Body of pancreas (tissue), 4 donors: Measurements from ENCODE around the gene LDLRAD3.

Source experiments
- CTCF ChIP-seq, 7 experiments: fragments of 450-650 bp in 4 of 7; fragments of 200-600 bp in 3 of 7; sonication (generic) in 3 of 7; IDR thresholded peaks; one replicate each; pipeline ENCODE4 v1.5.1; 2016 to 2019; ENCODE audit warnings: antibody characterized with exemption in 7 of 7
- POLR2A ChIP-seq, 3 donors: fragments of 450-650 bp; IDR thresholded peaks; one replicate each; pipeline ENCODE4 v1.6.1; 2016; ENCODE audit warnings: antibody characterized with exemption in 3 of 3, mild to moderate bottlenecking in 2 of 3

- no peak for TF ChIP-seq CTCF (IDR thresholded peaks at IDR 0.05)
- TF ChIP-seq POLR2A (IDR thresholded peaks at IDR 0.05): no peak
Observed at GRCh38 chr11:36074941-36075431, 131.1 kb downstream of the LDLRAD3 start.
